ENCODE data around the gene ARHGAP11A. TPM values are rescaled to one million over a fixed set of nuclear protein-coding genes. Genes with fewer than 3 reads are reported as not detected.
A peak's percentile ranks its signal among the peaks of the same experiment; 100 is the strongest.

The ARHGAP11A gene
- total and polyA plus RNA-seq, 2 donors: 4.4 to 25.2 TPM

- Histone ChIP-seq H3K4me1 (ENCODE audit: control insufficient read depth in 2 of 2, insufficient read depth in 2 of 2, low read length in 2 of 2) (no peaks in the 10 kb centered on the region), H3K36me3 (ENCODE audit: control insufficient read depth in 2 of 2, insufficient read depth in 2 of 2, low read length in 1 of 2) (peaks cover 6 to 23% of the 10 kb centered on the region in 2 donors), H3K9me3 (ENCODE audit: control insufficient read depth in 2 of 2, insufficient read depth in 1 of 2, low read length in 1 of 2) (no peaks in the 10 kb centered on the region), H3K4me3 (ENCODE audit: low read length in 2 of 2) (no peak overlapping the region), H3K27ac (ENCODE audit: low read depth in 1 of 2, low read length in 1 of 2) (no peak overlapping the region), H3K27me3 (ENCODE audit: control insufficient read depth in 2 of 2, insufficient read depth in 1 of 2, low read length in 1 of 2) (peaks cover 0 to 3% of the 10 kb centered on the region in 2 donors)
- 73% methylated on average over 5 of the region's 5 CpGs for WGBS
- DNase-seq (ENCODE audit: low read depth in 6 of 9, low spot score in 9 of 9): no peak
Observed at GRCh38 chr15:32646291-32646690, 31.0 kb downstream of the ARHGAP11A start.

DNA sequence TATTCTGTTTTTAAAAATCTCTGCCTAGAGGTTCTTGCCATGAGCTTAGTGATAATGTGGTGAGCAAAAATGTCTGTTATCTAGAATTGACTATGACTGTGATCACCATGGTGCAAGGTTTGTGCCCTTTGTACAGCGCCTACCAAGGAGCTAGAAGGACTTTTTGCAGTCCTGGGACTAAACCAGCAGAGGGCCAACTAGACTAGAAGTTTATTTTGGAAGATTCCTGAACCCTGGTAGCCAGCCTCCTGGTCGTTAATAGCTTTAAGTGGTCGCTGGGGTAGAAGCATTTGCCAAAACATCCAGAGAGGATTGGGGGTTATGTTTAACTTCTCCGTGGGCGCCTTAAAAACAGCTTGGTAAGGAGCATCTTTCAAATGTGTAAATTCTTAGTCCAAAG, 34.0 kb downstream of the ARHGAP11A start:
- peaks cover 9 to 23% of the 10 kb centered on the region in 2 donors for H3K36me3 ChIP-seq (ENCODE audit: control insufficient read depth in 2 of 2, insufficient read depth in 2 of 2, low read length in 1 of 2)
- H3K27ac ChIP-seq (ENCODE audit: low read depth in 1 of 2, low read length in 1 of 2): no peak overlapping the region
- H3K27me3 ChIP-seq (ENCODE audit: control insufficient read depth in 2 of 2, insufficient read depth in 1 of 2, low read length in 1 of 2): no peaks in the 10 kb centered on the region
- no peaks in the 10 kb centered on the region for H3K4me1 ChIP-seq (ENCODE audit: control insufficient read depth in 2 of 2, insufficient read depth in 2 of 2, low read length in 2 of 2)
- H3K9me3 ChIP-seq (ENCODE audit: control insufficient read depth in 2 of 2, insufficient read depth in 1 of 2, low read length in 1 of 2): no peaks in the 10 kb centered on the region
- H3K4me3 ChIP-seq (ENCODE audit: low read length in 2 of 2): no peak overlapping the region
- DNase-seq (ENCODE audit: low read depth in 6 of 9, low spot score in 9 of 9): no peak
- WGBS: 94% methylated on average over 5 of the region's 5 CpGs

GRCh38 chr15:32651229-32651837, 36.0 kb downstream of the ARHGAP11A start:
- H3K9me3 ChIP-seq (ENCODE audit: control insufficient read depth in 2 of 2, insufficient read depth in 1 of 2, low read length in 1 of 2): no peaks in the 10 kb centered on the region
- no peaks in the 10 kb centered on the region for H3K4me1 ChIP-seq (ENCODE audit: control insufficient read depth in 2 of 2, insufficient read depth in 2 of 2, low read length in 2 of 2)
- peak in 8 of 9 donors; percentile 12 to 65 (median 34) for DNase-seq (ENCODE audit: low read depth in 6 of 9, low spot score in 9 of 9)
- H3K4me3 ChIP-seq (ENCODE audit: low read length in 2 of 2): no peak overlapping the region
- H3K36me3 ChIP-seq (ENCODE audit: control insufficient read depth in 2 of 2, insufficient read depth in 2 of 2, low read length in 1 of 2): peaks cover 18 to 24% of the 10 kb centered on the region in 2 donors
- WGBS: 43% methylated on average over 6 of the region's 6 CpGs
- no peak overlapping the region for H3K27ac ChIP-seq (ENCODE audit: low read depth in 1 of 2, low read length in 1 of 2)
- H3K27me3 ChIP-seq (ENCODE audit: control insufficient read depth in 2 of 2, insufficient read depth in 1 of 2, low read length in 1 of 2): no peaks in the 10 kb centered on the region

GRCh38 chr15:32652178-32652577, 36.9 kb downstream of the ARHGAP11A start:
- WGBS: 96% methylated on average over 3 of the region's 3 CpGs

GRCh38 chr15:32656091-32656490, 40.8 kb downstream of the ARHGAP11A start:
- Histone ChIP-seq H3K27ac (ENCODE audit: low read depth in 1 of 2, low read length in 1 of 2) (no peak overlapping the region), H3K4me1 (ENCODE audit: control insufficient read depth in 2 of 2, insufficient read depth in 2 of 2, low read length in 2 of 2) (peaks cover 0 to 4% of the 10 kb centered on the region in 2 donors), H3K27me3 (ENCODE audit: control insufficient read depth in 2 of 2, insufficient read depth in 1 of 2, low read length in 1 of 2) (no peaks in the 10 kb centered on the region), H3K9me3 (ENCODE audit: control insufficient read depth in 2 of 2, insufficient read depth in 1 of 2, low read length in 1 of 2) (no peaks in the 10 kb centered on the region), H3K4me3 (ENCODE audit: low read length in 2 of 2) (no peak overlapping the region), H3K36me3 (ENCODE audit: control insufficient read depth in 2 of 2, insufficient read depth in 2 of 2, low read length in 1 of 2) (peaks cover 12 to 21% of the 10 kb centered on the region in 2 donors)
- no peak for DNase-seq (ENCODE audit: low read depth in 6 of 9, low spot score in 9 of 9)
- 34% methylated on average over 4 of the region's 4 CpGs for WGBS

More at GRCh38 chr15:32652178-32652577, 36.9 kb downstream of the ARHGAP11A start:
- Histone ChIP-seq H3K4me3 (ENCODE audit: low read length in 2 of 2) (no peak overlapping the region), H3K9me3 (ENCODE audit: control insufficient read depth in 2 of 2, insufficient read depth in 1 of 2, low read length in 1 of 2) (no peaks in the 10 kb centered on the region), H3K27me3 (ENCODE audit: control insufficient read depth in 2 of 2, insufficient read depth in 1 of 2, low read length in 1 of 2) (no peaks in the 10 kb centered on the region), H3K36me3 (ENCODE audit: control insufficient read depth in 2 of 2, insufficient read depth in 2 of 2, low read length in 1 of 2) (peaks cover 18 to 29% of the 10 kb centered on the region in 2 donors), H3K27ac (ENCODE audit: low read depth in 1 of 2, low read length in 1 of 2) (no peak overlapping the region), H3K4me1 (ENCODE audit: control insufficient read depth in 2 of 2, insufficient read depth in 2 of 2, low read length in 2 of 2) (no peaks in the 10 kb centered on the region)
- DNase-seq (ENCODE audit: low read depth in 6 of 9, low spot score in 9 of 9): no peak

GRCh38 chr15:32656496-32656895, 41.2 kb downstream of the ARHGAP11A start:
- H3K9me3 ChIP-seq (ENCODE audit: control insufficient read depth in 2 of 2, insufficient read depth in 1 of 2, low read length in 1 of 2): no peaks in the 10 kb centered on the region
- peaks cover 0 to 4% of the 10 kb centered on the region in 2 donors for H3K4me1 ChIP-seq (ENCODE audit: control insufficient read depth in 2 of 2, insufficient read depth in 2 of 2, low read length in 2 of 2)
- H3K4me3 ChIP-seq (ENCODE audit: low read length in 2 of 2): no peak overlapping the region
- H3K27me3 ChIP-seq (ENCODE audit: control insufficient read depth in 2 of 2, insufficient read depth in 1 of 2, low read length in 1 of 2): no peaks in the 10 kb centered on the region
- 82% methylated on average over 9 of the region's 9 CpGs for WGBS
- DNase-seq (ENCODE audit: low read depth in 6 of 9, low spot score in 9 of 9): no peak
- H3K36me3 ChIP-seq (ENCODE audit: control insufficient read depth in 2 of 2, insufficient read depth in 2 of 2, low read length in 1 of 2): peaks cover 12 to 21% of the 10 kb centered on the region in 2 donors
- H3K27ac ChIP-seq (ENCODE audit: low read depth in 1 of 2, low read length in 1 of 2): no peak overlapping the region

GRCh38 chr15:32657198-32657883, 42.0 kb downstream of the ARHGAP11A start:
- peak in 2 of 9 donors; percentile 13 to 33 for DNase-seq (ENCODE audit: low read depth in 6 of 9, low spot score in 9 of 9)
- Histone ChIP-seq H3K4me3 (ENCODE audit: low read length in 2 of 2) (no peak overlapping the region), H3K9me3 (ENCODE audit: control insufficient read depth in 2 of 2, insufficient read depth in 1 of 2, low read length in 1 of 2) (no peaks in the 10 kb centered on the region), H3K27ac (ENCODE audit: low read depth in 1 of 2, low read length in 1 of 2) (no peak overlapping the region), H3K36me3 (ENCODE audit: control insufficient read depth in 2 of 2, insufficient read depth in 2 of 2, low read length in 1 of 2) (peaks cover 12 to 19% of the 10 kb centered on the region in 2 donors), H3K27me3 (ENCODE audit: control insufficient read depth in 2 of 2, insufficient read depth in 1 of 2, low read length in 1 of 2) (no peaks in the 10 kb centered on the region), H3K4me1 (ENCODE audit: control insufficient read depth in 2 of 2, insufficient read depth in 2 of 2, low read length in 2 of 2) (peaks cover 0 to 4% of the 10 kb centered on the region in 2 donors)
- WGBS: 69% methylated on average over 5 of the region's 5 CpGs

GRCh38 chr15:32657941-32658340, 42.6 kb downstream of the ARHGAP11A start:
- H3K4me3 ChIP-seq (ENCODE audit: low read length in 2 of 2): no peak overlapping the region
- peaks cover 12 to 18% of the 10 kb centered on the region in 2 donors for H3K36me3 ChIP-seq (ENCODE audit: control insufficient read depth in 2 of 2, insufficient read depth in 2 of 2, low read length in 1 of 2)
- no peaks in the 10 kb centered on the region for H3K9me3 ChIP-seq (ENCODE audit: control insufficient read depth in 2 of 2, insufficient read depth in 1 of 2, low read length in 1 of 2)
- H3K4me1 ChIP-seq (ENCODE audit: control insufficient read depth in 2 of 2, insufficient read depth in 2 of 2, low read length in 2 of 2): peaks cover 0 to 4% of the 10 kb centered on the region in 2 donors
- no peak for DNase-seq (ENCODE audit: low read depth in 6 of 9, low spot score in 9 of 9)
- WGBS: 99% methylated on average over 2 of the region's 2 CpGs
- no peaks in the 10 kb centered on the region for H3K27me3 ChIP-seq (ENCODE audit: control insufficient read depth in 2 of 2, insufficient read depth in 1 of 2, low read length in 1 of 2)
- no peak overlapping the region for H3K27ac ChIP-seq (ENCODE audit: low read depth in 1 of 2, low read length in 1 of 2)

- H3K27ac ChIP-seq (ENCODE audit: low read depth in 1 of 2, low read length in 1 of 2): no peak overlapping the region
- whole genome bisulfite sequencing: 90% methylated on average over 6 of the region's 6 CpGs
Observed at GRCh38 chr15:32659340-32660155, 44.2 kb downstream of the ARHGAP11A start.

More at GRCh38 chr15:32659340-32660155, 44.2 kb downstream of the ARHGAP11A start:
- DNase-seq (ENCODE audit: low read depth in 6 of 9, low spot score in 9 of 9): no peak
- Histone ChIP-seq H3K36me3 (ENCODE audit: control insufficient read depth in 2 of 2, insufficient read depth in 2 of 2, low read length in 1 of 2) (peaks cover 7 to 18% of the 10 kb centered on the region in 2 donors), H3K4me3 (ENCODE audit: low read length in 2 of 2) (no peak overlapping the region), H3K27me3 (ENCODE audit: control insufficient read depth in 2 of 2, insufficient read depth in 1 of 2, low read length in 1 of 2) (no peaks in the 10 kb centered on the region), H3K9me3 (ENCODE audit: control insufficient read depth in 2 of 2, insufficient read depth in 1 of 2, low read length in 1 of 2) (no peaks in the 10 kb centered on the region), H3K4me1 (ENCODE audit: control insufficient read depth in 2 of 2, insufficient read depth in 2 of 2, low read length in 2 of 2) (peaks cover 0 to 4% of the 10 kb centered on the region in 2 donors)

All from thymus (tissue), 11 donors.